HL-60/S4 treated with phorbol 12-myristate 13-acetate at 8.2 ng/mL for 4 days and 3 days (cell line): ENCODE results near the gene DIO1.

Experiments used
- in situ Hi-C: fragments of 300-500 bp; cut with MboI; formaldehyde crosslinking; loops from 2 replicates; pipeline ENCODE4 v1.15.0; 2022; ENCODE audit warnings: low sequenced_read_pairs

The DIO1 gene

DNA sequence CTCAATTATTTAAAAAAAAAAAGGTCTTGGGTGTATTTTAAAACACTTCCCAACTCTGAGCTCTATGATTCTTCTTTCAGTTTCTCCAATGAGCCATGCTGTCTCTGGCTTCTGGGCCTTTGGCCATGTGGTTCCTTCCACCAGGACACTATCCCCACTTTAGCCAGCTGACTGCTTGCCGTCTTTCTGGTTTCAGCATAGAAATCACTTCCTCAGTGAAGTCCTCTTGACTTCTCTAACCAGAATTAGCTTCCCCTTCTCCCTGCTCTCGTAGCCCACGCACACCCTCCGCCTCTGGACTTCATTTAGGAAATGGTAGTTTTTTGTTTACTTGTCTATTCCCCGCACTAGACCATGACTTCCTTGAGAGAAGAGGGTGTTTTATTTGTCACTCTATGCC, 1.1 kb upstream of the DIO1 start:
- in situ Hi-C loops: no loop called here

DNA sequence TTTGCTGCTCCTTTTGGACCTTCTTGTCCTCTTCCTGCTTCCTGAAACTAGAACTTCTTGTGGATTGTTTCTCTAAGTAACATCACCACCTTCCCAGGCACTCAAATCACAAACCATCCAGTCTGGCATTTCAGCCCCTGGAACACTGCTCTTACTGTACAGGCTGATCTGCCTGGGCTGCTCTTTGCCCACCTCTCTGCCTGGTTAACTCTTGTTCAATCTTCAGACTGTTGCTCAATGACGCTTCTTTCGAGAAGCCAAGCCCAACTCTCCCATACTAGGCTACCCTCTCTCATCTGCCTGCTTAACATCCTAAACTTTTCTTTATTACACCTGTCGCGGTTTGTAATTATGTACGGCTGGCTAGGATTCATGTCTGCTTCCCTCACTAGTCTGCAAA, 657 bp downstream of the DIO1 start:
- in situ Hi-C loops: no loop called here

DNA sequence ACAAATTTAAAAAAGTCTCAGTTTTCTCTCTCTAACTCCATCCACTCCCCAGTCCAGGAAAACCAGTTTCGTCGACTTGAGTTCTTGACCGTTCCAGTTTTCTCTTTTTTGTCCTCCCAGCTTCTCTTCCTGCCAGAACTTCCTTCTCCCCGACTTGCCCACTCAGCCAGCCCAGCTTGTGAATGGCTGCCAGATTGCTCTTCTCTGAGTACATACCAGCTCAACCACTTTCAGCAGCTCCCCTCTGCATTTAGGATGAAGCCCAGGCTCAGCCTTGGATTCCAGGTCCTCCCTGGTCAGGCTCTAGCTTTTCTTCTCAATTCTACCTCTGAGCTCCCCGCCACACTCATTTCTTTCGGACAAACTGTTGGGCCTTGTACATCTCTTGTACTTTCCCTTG, 1.4 kb downstream of the DIO1 start:
- in situ Hi-C loops: no loop called here

DNA sequence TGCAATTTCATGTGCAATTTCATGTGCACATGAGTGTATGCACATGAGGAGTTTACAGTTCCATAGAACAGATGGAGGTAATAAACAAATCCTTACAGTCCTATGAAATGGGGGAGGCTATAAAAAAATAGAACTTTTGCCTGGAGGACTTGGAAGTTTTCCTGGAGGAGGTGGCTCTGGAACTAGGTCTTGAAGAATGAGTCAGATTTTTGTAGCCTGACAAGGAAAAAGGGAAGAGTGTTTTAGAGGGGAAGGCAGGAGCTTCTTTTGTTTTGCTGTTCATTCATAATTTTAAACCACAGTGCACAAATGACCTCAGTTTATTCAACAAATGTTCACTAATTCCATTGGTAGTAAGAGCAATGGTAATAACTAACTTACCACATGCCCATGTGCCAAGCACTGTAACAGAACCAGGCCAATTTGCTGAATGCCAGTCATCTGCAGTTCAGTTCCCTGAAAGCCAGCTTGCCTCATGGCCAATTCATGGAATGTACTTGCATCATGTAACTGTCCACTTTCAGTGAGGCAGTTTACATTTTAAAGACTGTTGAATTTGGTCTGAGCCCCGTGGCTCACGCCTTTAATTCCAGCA, 2.7 kb downstream of the DIO1 start:
- in situ Hi-C loops: no loop called here

DNA sequence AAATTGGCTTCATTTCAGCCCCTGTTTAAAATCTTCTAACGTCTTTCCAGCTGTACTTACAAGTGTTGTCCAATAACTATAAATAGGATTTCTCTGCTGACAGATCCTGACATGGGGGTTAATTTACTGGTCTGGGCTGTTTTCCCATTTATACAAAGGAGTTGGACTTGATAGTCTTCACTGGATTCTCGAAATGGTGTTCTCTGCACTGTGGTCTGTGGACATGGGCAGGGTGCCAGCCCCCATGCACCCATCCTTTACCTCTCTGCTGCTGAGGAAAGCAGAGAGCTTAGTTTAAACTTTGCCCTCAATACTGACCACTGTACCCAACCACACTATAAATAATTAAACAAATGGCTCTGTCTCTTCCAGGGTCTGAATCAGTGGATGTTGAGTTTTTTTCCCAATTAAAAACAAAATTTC, 5.2 kb downstream of the DIO1 start:
- in situ Hi-C loops: no loop called here

DNA sequence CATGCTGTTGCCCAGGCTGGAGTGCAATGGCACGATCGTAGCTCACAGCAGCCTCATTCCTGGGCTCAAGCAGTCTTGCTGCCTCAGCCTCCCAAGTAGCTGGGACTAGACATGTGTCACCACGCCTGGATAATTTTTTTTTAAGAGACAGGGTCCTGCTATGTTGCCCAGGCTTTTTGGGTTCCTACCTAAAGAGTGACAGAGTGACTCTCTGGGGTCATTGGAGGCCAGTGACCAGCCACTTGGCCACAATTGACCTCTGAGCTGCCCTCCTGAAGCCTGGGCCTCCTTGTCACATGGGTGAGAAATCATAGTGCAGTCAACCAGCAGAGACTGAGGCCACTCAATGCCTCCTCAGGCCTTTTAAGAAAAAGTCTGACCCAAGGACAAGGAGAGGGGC, 5.7 kb downstream of the DIO1 start:
- in situ Hi-C loops: no loop called here

DNA sequence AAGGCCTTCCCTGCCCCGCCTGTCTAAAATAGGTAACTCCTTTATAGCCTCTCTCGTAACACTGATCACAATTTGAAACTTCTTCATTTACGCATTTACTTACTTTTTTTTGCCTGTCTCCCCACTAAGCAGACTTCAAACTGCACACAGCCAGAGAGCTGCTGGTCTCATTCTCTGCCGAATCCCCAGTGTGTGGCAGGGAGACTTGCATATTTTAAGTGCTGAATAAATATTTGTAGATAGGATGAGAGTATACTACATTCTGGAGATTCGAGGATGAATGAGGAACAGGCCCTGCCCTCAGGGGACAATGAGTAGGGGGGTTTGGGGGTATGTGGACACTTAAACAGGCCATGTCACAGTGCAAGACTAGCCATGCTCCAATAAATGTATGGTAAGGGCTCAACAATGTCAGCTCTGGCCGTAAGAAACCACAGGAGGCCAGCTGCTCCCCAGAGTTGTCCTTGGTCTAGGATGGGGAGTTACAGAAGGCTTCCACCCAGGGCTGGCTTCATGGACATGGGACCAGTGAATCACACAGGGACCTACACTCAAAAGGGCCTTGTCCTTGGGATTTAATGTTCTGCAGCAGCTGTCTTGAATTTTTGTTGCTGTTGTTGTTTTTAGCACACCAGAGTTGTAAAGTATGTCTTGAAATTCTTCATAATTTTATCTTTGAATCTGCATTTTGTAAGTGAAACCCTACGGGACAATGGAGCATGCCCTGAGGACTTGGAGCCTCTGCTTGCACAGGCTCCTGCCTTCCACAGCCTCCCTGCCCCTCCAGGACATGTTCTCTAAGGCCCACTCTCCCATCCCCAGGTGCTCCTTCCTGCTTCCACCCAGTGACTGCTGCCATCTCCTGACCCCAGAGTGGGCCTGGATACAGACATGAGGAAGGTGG, 8.5 kb downstream of the DIO1 start:
- in situ Hi-C loops: no loop called here

DNA sequence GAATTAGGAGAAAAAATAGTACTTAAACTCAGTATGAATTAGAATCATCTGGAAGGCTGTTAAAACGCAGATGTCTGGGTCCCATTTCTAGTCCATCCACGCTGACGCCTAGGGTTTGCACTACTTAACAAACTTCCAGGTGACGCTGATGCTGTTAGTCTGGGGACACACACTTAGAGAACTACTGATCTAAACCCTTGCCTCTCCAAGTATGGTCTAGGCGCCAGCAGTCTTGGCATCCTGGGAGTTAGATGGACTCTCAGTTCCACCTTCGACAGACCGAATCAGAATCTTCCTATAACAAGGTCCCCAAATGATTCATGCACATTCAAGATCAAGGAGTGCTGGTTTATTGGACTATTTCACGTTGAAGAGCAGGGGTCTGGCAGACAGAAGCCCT, 11.5 kb downstream of the DIO1 start:
- in situ Hi-C loops: no loop called here

DNA sequence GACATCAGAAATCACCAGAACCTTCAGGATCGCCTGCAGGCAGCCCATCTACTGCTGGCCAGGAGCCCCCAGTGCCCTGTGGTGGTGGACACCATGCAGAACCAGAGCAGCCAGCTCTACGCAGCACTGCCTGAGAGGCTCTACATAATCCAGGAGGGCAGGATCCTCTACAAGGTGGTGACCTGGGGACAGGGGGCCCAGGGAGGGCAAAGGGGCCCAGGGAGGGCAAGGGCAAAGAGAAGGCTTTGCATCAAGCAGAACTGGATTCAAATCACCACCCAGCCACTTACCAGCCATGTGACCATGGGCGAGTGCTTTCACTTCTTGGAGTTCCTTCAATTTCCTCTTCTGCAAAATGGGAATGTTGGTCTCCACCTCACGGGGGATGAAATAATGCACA, 12.1 kb downstream of the DIO1 start:
- in situ Hi-C loops: no loop called here

DNA sequence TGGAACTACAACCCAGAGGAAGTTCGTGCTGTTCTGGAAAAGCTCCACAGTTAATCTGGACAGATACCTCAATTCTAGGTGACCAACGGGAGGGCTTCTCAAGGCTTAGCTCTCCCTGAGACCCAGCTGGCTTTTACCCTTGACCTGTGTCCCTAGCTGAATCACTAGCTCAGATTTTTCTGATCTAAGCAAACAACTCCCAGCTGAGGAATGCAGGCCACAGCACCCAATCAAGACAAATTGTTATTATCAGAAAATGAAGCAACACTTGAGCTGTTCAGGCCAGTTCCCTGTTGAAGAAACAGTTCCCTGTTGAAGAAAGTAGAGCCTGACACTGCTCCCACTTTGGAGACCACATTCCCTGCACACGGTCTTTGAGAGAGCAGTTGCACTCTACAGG, 16.0 kb downstream of the DIO1 start:
- in situ Hi-C loops: no loop called here

DNA sequence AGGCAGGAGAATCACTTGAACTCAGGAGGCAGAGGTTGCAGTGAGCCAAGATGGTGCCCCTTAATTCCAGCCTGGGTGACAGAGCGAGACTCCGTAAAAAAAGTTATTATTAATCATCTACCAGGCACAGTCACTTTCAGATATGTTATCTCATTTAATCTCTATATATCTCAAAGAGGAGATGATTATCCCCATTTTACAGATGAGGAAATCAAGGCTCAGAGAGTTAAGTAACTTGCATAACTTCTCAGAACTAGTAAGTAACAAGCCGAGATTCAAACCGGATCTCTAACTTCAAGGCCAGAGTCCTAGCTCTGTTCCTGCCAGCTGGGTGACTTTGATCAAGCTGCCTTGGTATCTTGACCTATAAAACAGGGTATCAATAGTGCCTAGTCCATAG, 17.5 kb downstream of the DIO1 start:
- in situ Hi-C loops: no loop called here

DNA sequence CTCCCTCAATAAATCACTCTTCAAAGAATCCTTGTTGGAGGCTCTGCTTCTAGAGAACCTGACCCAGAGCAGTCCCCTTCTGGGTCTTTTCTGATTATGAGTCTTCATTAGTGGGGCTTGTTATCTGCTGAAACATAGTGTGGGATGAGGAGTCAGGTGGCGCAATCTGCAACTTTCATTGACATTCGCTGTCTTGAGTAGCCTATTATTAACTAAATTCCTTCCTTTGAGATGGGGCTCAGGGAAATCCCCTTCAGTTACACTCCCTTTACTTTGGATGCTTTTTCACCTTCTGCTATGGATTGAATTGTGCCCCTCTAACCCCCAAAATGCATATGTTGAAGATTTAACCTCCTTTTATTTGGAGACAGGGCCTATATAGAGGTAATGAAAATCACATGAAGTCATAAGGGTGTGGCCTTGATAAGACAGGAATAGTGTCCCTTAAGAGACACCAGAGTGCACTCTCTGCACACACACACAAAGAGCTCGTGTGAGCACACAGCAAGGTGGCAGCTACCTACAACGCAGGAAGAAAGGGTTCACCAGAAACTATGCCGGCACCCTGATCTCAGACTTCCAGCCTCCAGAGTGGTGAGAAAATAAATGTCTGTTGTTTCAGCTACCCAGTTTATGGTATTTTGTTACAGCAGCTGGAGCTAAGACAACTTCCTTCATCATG, 19.5 kb downstream of the DIO1 start:
- in situ Hi-C loops: no loop called here

DNA sequence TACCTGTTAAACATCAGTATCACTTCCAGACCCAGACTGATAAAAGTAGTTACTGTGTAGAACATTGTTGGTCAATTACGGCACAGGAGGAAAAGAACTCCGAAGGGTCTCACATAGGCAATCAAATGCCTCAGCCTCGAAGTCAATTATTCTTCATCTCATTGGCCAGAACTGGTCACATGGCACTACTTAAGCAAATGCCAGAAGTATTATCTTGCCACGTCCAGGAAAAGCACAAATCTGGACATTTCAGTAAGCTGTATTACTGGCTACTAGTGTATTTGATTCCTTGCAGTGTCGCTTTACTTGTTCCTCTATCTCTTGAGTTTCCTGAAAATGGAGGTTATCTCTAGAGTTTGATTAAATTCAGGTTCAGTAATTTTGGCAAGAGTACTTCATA, 24.4 kb downstream of the DIO1 start:
- in situ Hi-C loops: no loop called here

DNA sequence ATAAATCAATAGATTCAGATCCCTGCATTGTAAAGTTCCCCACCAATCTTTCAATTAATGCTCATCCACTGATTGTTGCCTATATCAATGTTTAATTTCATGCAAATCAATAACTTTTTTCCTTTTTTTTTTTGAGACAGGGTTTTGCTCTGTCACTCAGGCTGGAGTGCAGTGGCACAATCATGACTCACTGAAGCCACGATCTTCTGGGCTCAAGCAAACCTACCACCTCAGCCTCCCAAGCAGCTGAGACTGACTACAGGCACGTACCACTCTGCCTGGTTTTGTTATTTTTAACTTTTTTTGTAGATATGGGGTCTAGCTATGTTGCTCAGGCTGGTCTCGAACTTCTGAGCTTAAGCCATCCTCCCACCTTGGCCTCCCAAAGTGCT, 25.7 kb downstream of the DIO1 start:
- in situ Hi-C loops: no loop called here

DNA sequence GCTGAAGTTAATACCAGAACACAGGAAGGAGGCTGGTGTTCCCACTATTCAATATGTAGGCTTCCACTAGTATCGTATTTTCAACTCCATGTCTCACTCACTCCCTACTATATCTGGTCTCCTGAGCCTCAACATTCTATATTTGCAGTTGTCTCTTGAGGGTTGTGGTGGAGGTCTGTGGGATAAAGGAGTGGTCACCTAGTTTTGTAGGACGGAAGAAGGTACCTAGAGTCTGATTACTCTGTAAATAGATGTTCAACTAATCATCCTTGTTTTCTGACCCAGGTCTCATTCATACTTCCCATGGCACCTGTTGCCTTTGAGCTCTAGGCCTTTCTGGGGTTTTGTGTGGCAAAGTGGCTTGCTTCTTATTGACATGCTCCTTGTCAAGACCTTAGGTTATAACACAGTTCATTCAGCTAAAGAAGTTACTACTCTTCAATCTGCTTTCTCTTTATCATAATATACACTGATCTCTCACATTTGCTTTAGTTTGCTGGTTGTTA, 33.4 kb downstream of the DIO1 start:
- in situ Hi-C loops: no loop called here

DNA sequence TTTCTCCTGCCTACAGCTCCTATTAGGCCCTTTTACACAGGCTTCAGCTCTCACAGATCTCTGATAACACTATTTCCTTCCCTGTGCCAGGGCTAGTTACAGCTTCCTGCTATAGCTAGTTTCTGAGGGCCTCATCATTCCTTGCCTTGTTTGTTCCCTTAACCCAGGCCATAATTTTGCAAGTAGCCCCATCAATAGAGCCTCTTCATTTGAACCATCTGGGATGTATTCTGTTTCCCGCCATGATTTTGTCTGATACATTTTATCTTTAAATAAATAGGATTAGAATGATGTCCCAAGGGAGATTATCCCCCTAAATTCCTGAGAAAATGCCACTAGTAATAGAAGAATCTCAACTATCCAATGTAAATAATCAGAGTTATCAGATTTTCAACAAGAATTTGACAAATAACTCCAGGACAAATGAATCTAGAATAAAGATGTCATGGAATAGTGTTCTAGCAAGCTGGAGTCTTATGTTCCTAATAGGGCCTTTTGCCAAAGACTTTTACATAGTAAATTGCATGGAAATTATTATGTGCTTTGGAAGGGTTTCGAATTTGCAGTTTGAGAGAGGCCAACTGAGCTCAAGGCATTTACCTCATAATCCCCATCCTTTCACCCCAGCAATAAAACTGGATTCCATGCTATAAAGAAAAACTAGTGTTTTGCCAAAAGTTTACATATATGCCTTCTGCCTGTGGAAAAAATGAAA, 35.4 kb downstream of the DIO1 start:
- in situ Hi-C loops: no loop called here

DNA sequence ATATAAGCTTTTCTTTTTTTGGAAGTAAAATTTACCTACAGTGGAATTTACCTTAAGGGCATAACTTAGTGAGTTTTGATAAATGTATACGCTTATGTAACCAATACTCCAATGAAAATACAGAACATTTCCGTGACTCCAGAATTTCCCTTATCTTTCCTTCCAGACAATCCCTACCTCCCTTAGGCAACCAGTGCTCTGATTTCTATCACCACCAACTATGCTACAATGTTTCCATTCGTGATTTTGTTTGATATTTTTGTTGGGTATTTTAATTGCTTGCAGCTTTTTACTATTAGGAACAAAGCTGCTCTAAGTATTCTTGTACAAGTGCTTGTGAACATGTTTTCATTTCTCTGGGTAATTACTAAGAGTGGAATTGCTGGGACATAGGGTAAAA, 36.9 kb downstream of the DIO1 start:
- in situ Hi-C loops: no loop called here

DNA sequence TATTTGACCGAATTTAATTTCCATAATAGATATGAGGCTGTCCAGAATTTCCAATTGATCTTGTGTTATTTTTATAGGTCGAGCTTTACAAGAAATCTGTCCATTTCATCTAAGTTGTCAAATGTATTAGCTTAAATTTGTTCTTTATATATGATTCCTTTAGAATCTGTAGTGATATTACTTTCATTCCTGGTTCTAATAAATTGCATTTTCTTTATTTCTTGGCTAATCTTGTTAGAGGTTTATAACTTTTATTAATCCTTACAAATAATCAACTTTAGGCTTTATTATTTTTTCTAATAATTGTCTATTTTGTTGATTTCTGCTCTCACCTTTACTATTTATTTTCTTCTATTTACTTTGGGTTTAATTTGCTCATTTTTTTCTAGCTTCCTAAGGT, 37.5 kb downstream of the DIO1 start:
- in situ Hi-C loops: no loop called here

DNA sequence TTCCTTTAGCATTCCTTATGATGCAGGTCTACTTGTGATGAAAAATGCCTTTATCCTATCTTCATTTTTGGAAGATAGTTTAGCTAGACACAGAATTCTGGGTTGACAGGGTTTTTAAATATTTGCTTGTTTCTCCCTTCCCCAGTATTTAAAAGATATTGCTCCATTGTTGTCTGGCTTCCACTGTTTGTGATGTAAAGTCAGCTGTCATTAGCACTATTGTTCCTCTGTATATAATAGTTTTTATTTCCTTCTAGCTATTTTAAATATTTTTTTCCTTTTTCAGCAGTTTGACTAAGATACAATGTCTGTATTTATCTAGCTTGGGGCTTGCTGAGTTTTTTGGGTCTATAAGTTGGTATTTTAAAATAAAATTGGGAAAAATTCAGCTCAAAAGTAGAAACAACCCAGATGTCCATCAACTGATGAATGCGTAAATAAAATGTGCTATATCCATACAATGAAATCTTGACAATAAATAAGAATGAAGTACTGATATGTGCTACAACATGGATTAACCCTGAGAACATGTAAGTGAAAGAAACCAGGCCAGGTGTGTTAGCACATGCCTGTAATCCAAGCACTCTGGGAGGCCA, 40.3 kb downstream of the DIO1 start:
- in situ Hi-C loops: no loop called here

DNA sequence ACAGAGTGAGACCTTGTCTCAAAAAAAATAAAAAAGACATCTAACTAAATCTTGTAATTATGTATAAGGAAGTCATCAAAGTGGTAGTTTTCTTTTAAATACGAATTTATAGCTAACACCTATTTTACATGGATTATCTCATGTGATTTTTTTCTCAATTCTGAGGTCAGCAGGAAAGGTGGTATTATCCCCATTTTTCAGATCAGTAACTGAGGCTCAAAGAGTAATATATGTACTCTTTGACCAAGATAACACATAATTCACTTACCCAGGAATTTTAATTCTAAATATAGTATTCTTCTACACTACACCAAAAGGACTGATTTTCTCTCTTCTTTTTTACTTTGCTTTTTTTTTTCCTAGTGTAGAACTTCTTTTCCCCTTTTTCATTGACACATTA, 42.4 kb downstream of the DIO1 start:
- in situ Hi-C loops: no loop called here
